ENCODE results near the gene MADD.

MADD gene

DNA sequence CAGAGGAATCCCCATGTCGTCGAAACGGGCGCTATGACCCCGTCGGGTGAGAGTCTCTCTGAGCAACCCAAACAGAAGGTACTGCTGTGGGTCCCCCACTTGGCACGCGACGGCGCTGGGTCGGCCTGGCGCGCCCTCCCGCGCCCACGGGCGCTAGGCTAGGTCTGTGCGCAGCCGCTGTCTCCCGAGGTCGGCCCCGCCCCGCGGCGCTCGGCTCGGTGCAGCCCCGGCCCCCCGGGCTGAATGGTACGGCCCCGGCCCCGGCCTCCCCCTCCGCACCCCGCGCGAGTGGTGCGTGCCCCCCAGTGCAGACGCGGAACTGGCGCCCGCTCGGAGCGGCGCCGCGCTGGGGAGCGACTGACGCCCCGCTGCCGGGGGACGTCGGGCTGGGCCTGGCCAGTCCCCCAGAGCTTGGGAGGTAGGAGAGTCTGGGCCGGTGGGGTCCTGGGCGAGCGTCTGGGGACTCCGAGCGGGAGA lies at the start of gene MADD:
TSS of gene MADD (plus strand) at position 305 of the 477 bp plus-strand sequence.
- peak; percentile 82 for DNase-seq

DNA sequence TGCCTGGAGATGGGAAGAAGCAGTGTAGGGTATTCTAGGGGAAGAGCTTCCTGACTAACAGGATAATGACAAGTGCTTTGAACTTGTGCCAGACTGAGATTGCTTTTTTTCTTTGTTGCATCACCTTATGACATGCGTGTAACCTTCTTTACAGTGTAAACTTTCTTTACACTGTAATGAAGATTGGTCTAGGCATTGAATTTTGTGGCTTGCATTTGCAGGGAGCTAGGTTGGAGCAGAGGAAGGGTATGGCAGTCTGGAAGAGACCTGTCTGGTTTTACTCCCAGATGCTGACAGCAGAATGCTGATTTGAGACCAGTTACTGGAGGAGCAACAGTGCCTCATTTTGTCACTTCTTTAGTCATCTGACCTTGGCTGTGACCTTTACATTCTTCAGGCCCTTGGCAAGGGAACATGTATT lies 49.5 kb upstream of the MADD start:
- DNase-seq = no peak

DNA sequence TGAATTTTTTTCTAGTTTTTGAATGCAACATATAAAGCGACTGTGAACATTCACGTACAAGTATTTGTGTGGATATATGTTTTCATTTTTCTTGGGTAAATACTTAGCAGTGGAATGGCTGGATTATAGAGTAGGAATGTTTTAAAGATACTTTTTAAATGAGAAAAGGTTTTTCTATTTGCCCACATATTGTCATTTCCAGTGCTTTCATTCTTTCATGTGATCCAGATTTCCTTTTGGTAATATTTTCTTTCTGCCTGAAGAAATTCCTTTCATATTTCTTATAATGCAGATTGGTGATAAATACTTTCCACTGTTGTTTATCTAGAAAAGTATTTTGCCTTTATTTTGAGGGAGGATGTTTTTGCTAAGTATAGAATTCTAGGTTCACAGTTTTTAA lies 47.2 kb upstream of the MADD start:
- DNase-seq = no peak

DNA sequence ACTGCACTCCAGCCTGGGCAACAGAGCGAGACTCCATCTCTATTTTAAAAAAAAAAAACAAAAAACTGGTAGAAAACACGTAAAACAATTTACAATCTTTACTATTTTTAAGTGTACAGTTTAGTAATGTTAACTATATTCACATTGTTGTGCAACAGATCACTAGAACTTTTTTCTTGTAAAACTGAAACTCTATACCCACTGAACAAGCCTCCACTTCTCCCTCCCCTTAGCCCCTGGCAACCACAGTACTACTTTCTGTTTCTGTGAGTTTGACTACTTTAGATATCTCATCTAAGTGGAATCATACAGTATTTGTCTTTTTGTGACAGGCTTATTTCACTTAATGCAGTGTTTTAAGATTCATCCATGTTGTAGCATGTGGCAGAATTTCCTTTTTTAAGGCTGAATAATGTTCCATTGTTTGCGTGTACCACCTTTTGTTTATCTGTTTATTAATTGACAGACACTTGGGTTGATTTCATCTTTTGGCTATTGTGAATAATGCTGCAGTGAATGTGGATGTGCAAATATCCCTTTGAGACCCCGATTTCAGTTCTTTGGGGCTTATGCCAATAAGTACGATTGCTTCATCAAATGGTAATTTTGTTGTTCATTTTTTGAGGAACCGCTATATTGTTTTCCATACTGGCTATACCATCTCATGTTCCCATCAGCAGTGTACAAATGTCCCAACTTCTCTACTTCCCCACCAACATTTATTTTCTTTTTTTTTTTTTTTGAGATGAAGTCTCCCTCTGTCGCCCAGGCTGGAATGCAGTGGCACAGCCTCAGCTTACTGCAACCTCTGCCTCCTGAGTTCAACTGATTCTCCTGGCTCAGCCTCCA lies 44.2 kb upstream of the MADD start:
- no peak for DNase-seq

DNA sequence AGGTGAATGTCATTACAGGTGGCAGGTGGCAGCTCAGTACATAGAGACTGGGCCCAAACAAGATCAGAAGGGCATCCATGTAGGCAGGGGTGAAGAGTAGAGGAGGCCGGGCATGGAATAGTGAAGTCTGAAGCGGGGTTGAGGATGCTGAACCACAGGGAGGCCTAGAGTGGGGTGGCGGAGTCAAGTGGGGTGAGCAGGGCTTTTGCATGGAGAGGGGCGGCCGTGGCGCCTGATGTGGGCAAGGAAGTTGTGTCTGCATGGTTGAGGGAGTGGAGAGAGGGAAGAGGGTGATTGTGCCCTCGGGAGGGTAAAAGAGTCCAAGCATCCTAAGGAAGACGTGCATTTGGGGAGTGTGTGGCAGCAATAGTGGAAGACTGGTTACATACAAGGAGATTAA lies 40.8 kb upstream of the MADD start:
- no peak for DNase-seq

DNA sequence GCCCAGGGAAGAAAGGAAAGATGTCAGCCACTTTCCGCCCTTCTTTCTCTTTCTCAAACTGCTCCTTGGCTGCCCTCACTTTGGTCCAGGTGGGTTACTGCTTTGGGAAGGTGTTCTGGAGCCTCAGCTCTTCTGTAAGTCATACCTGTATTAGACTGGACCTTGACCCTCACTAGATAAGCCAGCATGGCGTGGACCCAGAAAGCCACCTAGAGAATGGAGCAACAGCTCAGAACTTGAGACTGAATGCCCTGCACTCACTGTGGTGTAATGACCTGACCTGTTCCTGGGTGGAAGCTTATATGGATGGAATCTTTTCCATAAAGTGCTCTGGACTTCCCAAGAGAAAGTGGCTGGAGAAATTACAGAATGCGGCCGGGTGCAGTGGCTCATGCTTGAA lies 36.9 kb upstream of the MADD start:
- no peak for DNase-seq

DNA sequence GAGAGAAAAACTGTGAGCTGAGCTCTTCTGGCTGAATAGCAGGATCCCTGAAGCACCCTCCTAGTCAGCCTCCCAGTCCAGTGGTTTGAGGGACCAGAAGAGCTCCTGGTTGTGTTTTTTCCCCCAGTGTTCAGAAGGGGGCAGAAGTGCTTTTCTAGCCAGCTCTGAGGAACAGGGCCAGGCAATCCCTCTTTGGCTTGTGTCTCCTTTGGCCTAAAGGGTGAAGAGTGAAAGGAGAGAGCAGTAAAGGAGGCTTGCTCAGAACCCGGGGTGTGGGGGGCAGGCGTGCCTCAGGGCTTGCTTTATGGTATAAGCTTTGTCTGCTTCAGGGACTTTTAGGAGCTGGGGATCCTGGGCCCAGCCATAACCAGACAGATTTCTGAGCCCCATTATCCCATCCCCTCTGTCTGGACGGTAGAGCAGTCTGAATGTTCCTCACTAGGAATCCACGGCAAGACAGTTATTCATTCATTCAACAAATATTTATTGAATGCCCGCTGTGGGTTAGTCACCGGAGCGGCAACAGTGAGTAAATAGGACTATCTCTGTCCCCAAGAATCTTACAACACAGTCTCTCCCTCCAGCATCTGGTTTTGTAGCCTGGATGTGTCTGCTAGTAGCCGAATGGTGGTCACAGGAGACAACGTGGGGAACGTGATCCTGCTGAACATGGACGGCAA lies 35.8 kb upstream of the MADD start:
- DNase-seq = no peak

DNA sequence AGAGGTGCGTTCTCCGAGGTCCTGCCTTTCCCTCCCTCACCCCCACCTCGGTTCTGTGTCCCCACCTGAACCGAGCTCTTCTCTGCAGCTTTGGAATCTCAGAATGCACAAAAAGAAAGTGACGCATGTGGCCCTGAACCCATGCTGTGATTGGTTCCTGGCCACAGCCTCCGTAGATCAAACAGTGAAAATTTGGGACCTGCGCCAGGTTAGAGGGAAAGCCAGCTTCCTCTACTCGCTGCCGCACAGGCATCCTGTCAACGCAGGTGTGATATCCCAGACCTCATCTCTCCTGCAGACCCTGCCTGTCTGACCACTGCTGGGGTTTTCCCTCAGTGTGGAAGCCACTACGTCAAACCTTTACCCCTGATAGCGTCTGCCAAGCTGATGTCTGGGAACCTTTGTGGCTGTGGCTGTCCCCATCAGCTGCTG lies 35.2 kb upstream of the MADD start:
- DNase-seq = no peak

DNA sequence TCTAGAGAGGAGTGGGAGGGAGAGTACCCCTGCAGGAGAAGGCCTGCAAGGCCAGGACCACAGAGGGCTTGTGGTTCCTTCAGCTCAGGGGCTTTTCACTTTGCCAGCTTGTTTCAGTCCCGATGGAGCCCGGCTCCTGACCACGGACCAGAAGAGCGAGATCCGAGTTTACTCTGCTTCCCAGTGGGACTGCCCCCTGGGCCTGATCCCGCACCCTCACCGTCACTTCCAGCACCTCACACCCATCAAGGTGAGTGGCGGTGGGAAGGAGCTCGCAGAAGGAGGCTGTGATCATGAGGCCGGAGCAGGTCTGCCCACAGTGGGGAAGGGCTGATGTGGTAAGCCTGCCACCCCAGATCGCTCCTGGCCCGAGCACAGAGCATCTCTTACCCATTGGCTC lies 34.8 kb upstream of the MADD start:
- DNase-seq = no peak

DNA sequence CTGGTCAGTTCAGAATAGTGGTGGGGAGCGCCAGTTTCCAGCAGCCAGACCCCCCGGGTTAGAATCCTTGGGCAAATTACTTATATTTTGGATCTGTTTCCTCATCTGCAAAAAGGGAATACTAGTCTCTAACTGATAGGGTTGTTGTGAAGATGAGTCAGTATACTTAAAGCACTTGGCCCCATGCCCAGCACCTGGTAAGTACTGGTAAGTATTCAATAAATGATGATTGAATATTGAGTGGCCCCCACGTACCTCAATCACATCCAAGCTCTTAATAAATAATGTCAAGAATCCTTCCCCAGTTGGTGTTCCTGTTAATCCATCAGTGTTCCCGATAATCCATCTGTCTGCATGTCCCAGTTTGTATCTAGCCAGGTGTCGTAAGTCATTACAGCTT lies 33.5 kb upstream of the MADD start:
- no peak for DNase-seq

DNA sequence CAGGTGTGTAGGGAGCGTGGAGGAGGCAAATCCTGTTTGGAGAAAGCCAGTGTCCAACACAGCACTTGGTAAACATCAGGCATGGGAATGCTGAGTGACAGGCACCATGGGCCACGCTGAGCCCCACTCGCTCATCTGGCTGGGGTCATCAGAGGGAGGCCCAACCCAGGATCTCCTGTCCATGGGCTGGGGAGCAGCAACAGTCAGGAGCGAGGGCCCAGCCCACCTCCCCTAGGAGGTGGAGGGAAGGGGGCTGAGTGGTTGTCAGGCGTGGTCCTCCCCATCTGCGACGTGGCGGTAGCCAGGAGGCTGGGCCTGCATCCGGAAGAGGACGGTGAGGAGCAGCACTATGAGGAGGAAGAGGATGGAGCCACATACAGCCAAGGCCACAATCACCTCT lies 30.1 kb upstream of the MADD start:
- no peak for DNase-seq

DNA sequence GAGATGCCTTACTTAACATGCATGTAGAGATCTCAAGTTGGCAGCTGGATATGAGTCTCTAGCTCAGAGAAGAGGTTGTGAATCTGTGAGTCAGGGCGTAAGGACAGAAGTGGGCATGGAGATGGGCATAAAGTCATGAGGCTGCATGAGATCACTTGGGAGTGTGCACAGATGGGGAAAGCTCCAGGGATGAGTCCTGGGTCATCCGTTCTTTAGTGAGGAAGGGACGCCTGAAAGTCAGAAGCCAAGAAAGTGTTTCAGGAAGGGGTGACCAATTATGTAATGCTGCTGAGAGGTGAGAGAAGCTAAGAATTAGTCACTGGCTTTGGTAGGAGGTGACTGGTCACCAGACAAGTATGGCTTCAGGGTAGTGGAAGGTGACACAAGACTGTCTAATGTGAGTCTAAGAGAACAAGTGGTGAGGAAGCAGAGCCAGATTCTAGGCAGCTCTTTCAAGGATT lies 28.1 kb upstream of the MADD start:
- DNase-seq = no peak

DNA sequence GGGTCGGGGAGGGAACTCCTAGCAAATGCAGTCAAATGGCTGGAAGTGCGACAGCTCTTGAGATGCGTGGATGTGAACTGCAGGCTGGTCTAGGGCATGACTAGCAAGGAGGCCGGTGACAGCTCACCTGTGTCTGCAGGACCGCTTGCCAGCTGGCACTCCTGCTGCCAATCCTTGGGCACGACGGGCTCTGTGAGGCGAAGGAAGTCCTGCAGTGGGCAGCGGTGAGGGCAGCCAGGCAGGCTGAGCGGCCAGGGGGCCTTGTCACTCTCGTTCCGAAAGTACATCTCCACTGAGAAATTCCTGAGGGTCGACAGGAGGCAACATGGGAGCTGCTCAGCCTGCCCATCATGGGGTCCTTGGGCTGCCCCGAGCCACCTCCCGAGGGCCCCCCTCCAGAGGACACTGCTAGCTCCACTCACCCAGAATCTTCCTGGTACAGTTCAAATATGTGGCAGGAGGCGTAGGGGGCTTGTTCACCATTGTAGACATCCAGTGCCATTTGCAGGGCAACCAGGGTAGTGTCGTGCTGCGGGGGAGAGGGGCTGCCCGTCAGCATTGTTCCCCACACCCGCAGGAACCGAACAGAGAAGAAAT lies 27.2 kb upstream of the MADD start:
- DNase-seq = no peak

DNA sequence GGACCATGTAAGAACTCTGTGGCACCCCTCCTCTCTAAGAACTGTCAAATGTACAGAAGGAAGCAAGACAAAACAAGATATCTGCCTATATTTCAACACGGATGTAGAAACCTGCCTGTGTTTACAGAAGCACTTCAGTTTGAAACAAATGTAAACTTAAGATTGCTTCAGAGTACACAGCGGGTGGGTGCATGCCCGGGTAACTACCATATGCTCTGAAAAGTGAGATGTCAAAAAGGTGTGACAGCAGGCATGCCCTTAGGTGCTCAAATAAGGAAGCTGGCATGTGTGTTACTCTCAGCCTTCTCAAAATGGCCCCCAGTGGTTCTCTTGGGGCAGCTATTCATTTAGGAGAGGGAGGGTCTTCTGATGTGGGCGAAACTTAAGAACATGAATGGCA lies 26.5 kb upstream of the MADD start:
- no peak for DNase-seq

DNA sequence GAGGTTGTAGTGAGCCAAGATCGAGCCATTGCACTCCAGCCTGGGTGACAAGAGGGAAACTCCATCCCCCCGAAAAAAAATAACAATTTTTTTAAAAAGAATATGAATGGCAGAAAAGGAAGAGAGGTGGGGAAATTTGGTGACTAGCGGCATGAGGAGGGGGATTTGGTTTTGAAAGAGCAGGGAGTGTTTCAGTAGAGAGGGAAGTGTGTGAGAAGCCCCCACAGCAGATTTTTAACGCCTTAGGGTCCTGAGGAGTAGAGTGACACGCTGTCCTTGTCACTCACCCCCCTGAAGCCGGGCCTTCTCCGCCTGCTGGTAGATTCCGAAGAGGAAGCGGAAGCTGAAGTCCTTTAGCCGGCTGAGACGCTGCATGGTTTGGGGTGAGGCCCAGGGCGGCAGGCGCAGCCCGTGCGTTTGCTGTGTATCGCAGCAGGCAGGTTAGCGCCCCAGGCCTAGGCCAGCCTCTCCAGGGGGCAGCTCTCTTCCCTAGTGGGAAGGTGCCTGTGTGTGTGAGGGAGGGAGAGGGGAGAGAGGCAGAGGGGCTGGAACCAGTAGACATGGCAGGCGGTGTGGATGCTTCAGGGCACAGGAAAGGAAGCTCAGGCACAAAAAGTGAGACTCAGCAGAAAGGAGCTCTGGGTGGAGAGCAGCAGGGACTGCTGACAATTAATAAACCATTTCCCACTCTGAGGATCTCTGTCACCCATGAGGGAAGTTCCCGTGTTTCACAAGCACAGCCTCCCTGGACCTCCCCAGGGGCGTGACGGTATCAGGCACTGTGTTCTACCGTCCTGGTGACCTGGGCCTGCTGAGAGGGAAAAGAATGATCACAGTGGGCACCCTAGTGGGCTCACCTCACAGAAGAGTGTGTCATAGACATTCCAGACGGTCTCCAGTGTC lies 25.2 kb upstream of the MADD start:
- DNase-seq = no peak

DNA sequence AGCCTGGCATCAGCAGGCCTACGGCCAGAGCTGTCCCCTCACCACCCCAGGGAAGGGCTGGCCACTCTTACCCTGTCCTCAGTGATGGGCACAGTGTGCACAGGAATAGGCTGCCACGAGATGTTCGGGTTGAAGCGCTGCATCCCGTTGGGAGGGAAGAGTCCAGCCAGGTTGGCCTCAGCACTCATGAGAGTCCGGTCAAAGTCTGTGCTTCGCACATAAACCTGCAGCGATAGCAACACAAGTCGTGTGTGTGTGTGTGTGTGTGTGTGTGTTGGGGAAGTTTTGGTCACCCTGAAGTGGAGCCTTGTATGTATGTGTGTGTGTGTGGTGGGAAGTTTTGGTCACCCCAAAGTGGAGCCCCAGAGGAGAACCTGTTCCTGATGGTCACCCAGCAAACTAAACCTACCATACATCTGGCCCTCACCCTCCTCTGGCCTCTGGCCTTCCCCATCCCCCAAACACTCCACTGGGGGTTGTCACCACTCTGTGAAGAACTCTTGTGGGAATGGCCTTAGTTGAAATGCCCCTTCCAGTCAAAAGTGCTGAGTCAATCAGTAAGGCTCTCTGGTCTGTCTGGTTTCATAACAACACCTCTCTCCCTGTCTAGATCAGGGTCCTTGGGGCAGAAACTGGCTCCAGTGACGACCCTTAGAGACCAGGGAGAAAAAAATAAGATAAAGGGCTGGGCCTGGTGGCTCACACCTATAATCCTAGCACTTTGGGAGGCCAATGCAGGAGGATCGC lies 24.1 kb upstream of the MADD start:
- no peak for DNase-seq

DNA sequence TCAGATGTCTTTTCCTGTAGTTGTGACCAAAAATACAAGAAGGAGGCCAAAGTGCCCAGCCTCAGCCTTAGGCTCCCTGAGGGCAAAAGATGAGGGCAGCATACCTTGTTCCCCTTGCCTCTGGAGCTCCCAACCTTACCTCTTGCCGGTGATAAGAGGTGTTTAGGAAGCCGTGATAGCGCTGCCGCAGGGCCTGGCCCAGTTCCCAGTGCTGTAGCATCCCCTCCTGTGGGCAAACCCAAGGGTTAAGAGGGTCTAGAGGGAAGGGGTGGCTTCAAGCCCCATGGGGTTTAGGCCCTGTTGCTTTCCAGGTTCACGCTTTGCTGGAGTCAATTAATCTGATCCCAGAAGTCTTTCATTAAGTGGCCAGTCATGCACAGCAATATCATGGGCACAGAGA lies 22.4 kb upstream of the MADD start:
- no peak for DNase-seq

DNA sequence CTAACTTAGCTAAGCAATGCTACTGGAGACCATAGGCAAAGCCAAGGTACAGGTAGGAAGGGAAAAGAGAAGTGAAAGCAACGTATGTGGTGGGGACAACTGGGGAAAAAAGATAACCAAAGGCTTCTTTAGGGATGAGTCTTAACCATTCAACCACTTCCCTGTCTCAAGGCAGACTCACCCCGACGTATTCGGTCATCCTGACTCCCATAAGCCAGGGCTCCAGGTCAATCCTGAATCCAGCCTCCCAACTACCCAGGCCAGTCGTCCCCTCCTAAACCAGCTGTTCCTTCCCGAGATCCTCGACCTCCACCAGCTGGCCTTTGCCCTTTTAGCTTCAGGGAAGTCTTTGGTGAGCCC lies 21.6 kb upstream of the MADD start:
- no peak for DNase-seq

DNA sequence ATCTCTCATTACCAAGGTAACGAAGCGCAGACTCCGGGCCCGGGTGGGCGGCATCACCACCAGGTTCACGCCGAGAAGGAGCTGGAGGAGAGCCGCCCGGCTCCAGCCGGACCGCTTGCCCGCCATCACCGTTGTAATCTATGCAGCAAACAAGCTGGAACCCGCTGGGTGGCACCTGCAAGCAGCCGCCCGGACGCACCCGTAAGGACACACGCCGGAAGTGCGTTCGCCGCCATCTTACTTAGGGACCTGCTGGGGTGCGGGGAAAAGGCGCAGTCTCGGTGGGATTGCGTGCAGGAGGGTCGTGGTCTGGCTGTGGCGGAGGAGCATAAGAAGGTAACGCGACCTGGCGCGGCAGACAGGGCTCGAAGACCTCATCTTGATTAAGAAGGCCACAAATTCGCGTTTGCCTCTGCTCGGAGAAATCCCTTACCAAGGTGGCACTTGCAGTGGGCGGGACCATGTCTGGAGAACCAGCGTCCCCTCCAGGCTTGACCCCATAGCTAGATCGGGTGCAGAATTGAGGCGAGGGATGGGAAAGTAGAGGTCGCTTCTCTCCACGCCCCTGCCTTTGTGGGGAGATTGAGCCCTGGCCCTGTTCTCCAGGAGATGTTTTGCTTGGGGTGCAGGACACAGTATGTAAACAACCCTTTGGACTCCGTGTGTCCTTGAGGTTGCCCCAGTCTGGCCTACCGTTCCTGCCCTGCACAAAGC lies 21.1 kb upstream of the MADD start, which contains the start of gene ACP2:
TSS of gene ACP2 (minus strand) at position 151 of the 714 bp plus-strand sequence. CDS start at position 126, 25 bp downstream.
- peak; percentile 77 for DNase-seq

DNA sequence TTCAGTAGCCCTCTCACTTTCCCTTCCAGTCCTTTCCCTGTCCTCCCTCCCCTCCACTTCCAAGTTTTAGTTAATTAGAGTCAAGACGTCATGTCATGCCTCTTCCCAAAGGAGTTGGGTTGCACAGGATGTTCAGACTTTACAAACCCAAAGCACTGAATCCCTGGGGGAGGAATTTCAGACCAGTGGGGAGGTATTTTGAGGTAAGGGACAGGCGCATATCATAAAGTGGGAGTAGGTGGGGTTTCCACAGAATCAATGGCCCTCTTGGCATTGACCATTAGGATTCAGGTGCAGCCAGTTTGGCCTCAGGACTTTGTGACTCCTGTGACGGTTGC lies 20.6 kb upstream of the MADD start:
- no peak for DNase-seq

DNA sequence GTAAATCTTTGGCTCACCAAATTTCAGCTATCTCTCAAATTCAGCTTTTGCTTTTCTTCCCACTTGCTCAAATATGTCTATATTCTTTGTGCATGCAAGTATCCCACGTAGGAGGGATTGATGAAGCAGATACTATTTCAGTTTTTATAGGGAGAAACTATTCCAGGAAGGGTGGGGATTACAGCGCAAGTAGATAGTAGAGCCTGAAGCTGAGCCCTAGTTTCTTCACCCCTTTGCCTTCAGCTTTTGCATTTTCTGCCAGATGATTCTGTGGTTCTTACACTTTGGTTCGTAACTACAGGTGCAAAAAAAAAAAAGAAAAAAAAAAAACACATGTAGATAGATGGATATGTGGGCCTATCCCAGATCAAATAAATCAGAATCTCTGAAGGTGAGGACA lies 18.2 kb upstream of the MADD start:
- no peak for DNase-seq
